Skeletal muscle tissue (tissue), 4 donors: ENCODE results near the gene NAP1L4. TPM values are rescaled to one million over a fixed set of nuclear protein-coding genes. Genes with fewer than 3 reads are reported as not detected.
A peak's percentile ranks its signal among the peaks of the same experiment; 100 is the strongest.

Experiments
- H3K27ac ChIP-seq: one replicate; pipeline ENCODE4 v1.7.0; 2013; ENCODE audit warnings: mild to moderate bottlenecking, low read depth, low read length, inconsistent platforms
- H3K27me3 ChIP-seq, 3 donors: one replicate each; pipeline ENCODE4 v1.7.0; 2013; ENCODE audit warnings: low read length in 3 of 3; ENCODE audit not compliant: control insufficient read depth in 3 of 3, insufficient read depth in 3 of 3
- H3K36me3 ChIP-seq, 3 donors: one replicate each; pipeline ENCODE4 v1.7.0; 2013; ENCODE audit warnings: low read length in 3 of 3; ENCODE audit not compliant: control insufficient read depth in 3 of 3, insufficient read depth in 3 of 3
- H3K4me1 ChIP-seq, 3 donors: one replicate each; pipeline ENCODE4 v1.7.0; 2013; ENCODE audit warnings: low read length in 3 of 3, mild to moderate bottlenecking in 3 of 3; ENCODE audit not compliant: control insufficient read depth in 3 of 3, insufficient read depth in 3 of 3
- H3K4me3 ChIP-seq, 3 donors: one replicate each; pipeline ENCODE4 v1.7.0; 2013; ENCODE audit warnings: low read length in 3 of 3
- H3K9ac ChIP-seq, 3 donors: one replicate each; pipeline ENCODE4 v1.7.0; 2013; ENCODE audit warnings: low read length in 3 of 3, mild to moderate bottlenecking in 3 of 3, moderate library complexity in 2 of 3, low read depth in 1 of 3
- H3K9me3 ChIP-seq, 3 donors: one replicate each; pipeline ENCODE4 v1.7.0; 2013; ENCODE audit warnings: low read length in 3 of 3; ENCODE audit not compliant: control insufficient read depth in 3 of 3
- total RNA-seq: library from RNA; depleted of rRNA; stranded (reverse); fragments of >200 nt; gene quantifications from one replicate; pipeline ENCODE4 v1.2.3, GENCODE V29; 2014
- donor health status: Osteomylitis.

Gene NAP1L4
- total RNA-seq, 1 donor from 2014 or later: 148 TPM

DNA sequence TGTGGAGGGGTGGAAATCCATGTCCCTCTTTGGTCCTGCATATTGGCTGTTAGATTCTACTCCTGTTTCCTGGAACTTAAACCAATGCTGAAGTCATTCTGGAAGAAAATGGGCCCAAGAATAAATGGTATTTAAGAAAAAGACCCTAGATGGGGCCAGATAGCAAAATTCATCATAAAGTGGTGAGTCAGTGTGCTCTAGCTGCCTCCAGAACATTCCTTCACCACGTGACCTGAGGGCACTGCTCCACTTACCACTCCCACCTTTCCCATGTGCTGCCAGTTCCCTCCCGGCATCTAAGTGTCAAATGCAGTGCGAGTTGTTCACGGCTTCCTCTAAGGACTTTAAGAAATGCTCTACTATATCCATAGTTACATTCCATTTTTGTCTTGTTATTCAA, 30.9 kb upstream of the NAP1L4 start:
- Histone ChIP-seq H3K9me3 (no peaks in the 10 kb centered on the region), H3K9ac (no peak overlapping the region), H3K4me3 (no peak overlapping the region), H3K4me1 (peaks cover 3 to 11% (median 8%) of the 10 kb centered on the region in 3 donors), H3K27ac (peak overlapping the region; percentile 28), H3K27me3 (no peaks in the 10 kb centered on the region), H3K36me3 (peaks cover 38 to 47% (median 38%) of the 10 kb centered on the region in 3 donors)

DNA sequence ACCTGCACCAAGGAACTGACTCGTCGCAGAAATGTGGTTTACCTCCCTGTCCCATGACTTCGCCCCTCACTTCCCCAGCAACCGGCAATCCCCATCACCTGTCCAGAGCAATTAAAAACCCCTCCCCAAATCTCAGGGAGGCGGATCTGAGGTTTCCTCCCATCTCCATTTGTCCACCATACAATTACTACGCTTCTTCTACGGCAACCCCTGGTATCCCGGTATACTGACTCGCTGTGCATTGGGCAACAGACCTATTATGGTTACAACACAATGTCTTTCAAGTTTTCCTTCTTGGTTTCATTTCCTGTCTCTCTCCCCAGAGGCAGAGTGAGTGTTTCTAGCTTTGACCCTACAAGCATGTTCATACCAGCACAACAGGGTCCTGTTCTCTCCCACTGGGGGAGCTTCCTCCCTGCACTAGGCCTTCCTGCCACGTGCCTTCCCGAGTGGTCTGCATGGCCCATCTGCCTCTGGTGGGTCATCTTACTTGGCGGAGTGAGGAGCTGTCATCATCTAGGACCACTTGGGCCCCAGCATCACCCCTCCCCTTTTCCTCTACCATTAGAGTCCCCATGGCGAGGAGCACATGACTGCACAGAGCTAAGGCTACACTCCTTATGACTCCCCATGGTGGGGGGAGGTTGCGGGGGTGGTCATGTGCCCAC, 30.3 kb upstream of the NAP1L4 start:
- Histone ChIP-seq H3K9me3 (no peaks in the 10 kb centered on the region), H3K27me3 (no peaks in the 10 kb centered on the region), H3K9ac (no peak overlapping the region), H3K4me1 (peaks cover 3 to 11% (median 8%) of the 10 kb centered on the region in 3 donors), H3K36me3 (peaks cover 38 to 52% (median 43%) of the 10 kb centered on the region in 3 donors), H3K4me3 (no peak overlapping the region), H3K27ac (peak overlapping the region; percentile 28)

DNA sequence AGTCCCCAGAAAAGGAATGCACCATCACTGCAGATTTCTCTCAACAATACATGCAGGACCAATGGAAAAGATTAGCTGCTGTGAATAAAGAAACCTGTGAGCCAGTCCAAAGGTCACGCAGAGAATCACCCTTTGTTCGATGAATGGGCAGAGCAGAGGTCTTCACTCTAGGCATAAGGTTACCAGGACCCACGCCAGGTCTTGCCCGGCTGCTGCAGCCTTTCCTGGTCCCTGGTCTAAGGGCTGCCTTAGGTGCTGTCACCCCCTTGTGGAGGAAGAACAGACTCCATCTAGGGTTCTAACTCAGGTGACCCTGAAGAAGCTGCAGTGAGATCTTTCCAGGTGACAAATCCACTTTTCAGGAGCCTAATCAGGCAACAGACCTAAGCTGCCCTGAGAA, 29.0 kb upstream of the NAP1L4 start:
- no peak overlapping the region for H3K4me3 ChIP-seq
- no peak overlapping the region for H3K27ac ChIP-seq
- H3K9ac ChIP-seq: no peak overlapping the region
- H3K36me3 ChIP-seq: peaks cover 36 to 53% (median 42%) of the 10 kb centered on the region in 3 donors
- no peaks in the 10 kb centered on the region for H3K27me3 ChIP-seq
- no peaks in the 10 kb centered on the region for H3K9me3 ChIP-seq
- H3K4me1 ChIP-seq: peaks cover 3 to 11% (median 8%) of the 10 kb centered on the region in 3 donors

DNA sequence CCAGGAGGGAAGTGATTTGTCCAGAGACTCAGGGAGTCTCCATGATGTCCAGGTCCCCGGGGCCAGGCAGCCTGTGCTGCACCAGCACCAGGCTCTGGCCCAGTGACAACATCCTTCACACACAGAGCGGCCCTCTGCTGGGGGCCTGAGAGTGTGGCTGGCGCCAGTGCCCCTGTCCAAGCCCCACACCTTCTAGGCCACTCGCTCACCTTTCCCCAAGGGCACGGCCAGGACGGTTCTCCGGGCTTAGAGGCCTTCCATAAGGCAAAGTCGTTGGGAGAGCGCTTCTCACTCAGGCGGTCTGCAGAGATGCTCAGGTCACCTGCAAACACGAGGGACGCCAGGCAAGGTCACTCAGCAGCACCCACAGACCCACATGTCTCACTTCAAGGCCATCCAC, 27.9 kb upstream of the NAP1L4 start:
- Histone ChIP-seq H3K4me1 (peaks cover 3 to 11% (median 8%) of the 10 kb centered on the region in 3 donors), H3K27ac (no peak overlapping the region), H3K36me3 (peaks cover 40 to 60% (median 52%) of the 10 kb centered on the region in 3 donors), H3K4me3 (no peak overlapping the region), H3K9ac (no peak overlapping the region), H3K9me3 (no peaks in the 10 kb centered on the region), H3K27me3 (no peaks in the 10 kb centered on the region)

DNA sequence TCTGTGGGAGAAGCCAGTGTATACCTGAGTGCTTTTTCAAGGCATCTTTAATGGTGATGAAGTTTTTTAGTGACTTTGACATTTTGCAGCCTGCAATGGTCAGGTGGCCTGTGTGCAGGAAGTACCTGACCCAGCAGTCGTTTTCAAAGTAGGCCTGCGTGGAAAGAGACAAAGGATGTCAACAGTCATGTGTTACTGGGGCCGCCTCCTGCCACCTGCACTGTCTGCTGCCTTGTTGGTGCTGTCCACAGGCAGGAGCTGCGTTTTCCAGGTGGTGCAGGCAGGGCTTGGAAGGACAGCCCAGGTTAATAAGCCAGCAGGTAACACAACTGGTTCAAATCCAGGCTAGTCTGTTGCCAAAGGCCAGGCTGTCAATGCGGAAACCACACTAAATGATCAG, 26.5 kb upstream of the NAP1L4 start:
- H3K9ac ChIP-seq: no peak overlapping the region
- H3K27ac ChIP-seq: no peak overlapping the region
- no peaks in the 10 kb centered on the region for H3K9me3 ChIP-seq
- H3K4me3 ChIP-seq: no peak overlapping the region
- peaks cover 49 to 69% (median 62%) of the 10 kb centered on the region in 3 donors for H3K36me3 ChIP-seq
- H3K4me1 ChIP-seq: peaks cover 3 to 11% (median 8%) of the 10 kb centered on the region in 3 donors
- no peaks in the 10 kb centered on the region for H3K27me3 ChIP-seq

DNA sequence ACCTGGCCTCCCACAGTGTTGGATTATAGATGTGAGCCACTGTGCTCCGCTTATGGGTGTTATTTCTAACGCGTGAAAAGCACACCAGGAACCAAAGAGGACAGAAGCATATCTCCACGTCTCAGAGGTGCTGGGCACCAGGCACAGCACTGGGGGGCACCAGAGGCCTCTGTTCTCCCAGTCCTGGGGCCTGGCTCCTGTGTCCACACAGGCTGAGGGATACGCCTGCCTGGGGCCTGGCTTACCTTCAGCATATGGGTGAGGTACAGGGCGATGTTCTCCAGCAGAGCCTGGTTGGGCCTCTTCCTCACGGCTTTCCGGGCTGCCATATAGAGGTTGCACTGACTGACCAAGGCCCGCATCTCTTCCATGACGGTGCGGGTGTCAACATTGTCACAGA, 24.7 kb upstream of the NAP1L4 start:
- H3K27me3 ChIP-seq: no peaks in the 10 kb centered on the region
- H3K27ac ChIP-seq: no peak overlapping the region
- H3K9me3 ChIP-seq: no peaks in the 10 kb centered on the region
- H3K36me3 ChIP-seq: peaks cover 57 to 69% (median 63%) of the 10 kb centered on the region in 3 donors
- no peak overlapping the region for H3K9ac ChIP-seq
- no peak overlapping the region for H3K4me3 ChIP-seq
- H3K4me1 ChIP-seq: peaks cover 0 to 7% (median 0%) of the 10 kb centered on the region in 3 donors

DNA sequence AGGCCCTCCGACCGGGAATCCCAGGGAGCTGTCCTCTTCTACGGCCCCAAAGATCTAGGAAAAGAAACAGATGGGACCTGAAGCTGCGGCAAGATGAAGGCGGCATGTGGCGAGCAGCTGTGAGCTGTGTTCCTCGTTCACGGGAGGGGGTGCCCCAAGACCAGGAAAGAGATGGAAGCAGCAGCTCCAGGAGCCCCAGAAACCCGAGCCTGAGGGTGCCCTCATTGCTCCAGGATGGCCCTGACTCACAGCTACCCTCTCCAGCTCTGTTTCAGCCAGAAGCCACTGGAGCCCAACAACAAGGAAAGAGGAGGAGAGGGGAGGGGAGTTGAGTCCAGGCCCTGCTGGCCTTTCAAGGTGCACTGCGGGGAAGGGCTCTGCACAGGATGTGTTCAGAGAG, 23.7 kb upstream of the NAP1L4 start:
- H3K27me3 ChIP-seq: no peaks in the 10 kb centered on the region
- peaks cover 64 to 76% (median 68%) of the 10 kb centered on the region in 3 donors for H3K36me3 ChIP-seq
- no peak overlapping the region for H3K27ac ChIP-seq
- H3K9ac ChIP-seq: no peak overlapping the region
- H3K4me3 ChIP-seq: no peak overlapping the region
- H3K4me1 ChIP-seq: peaks cover 0 to 2% (median 0%) of the 10 kb centered on the region in 3 donors
- H3K9me3 ChIP-seq: no peaks in the 10 kb centered on the region

DNA sequence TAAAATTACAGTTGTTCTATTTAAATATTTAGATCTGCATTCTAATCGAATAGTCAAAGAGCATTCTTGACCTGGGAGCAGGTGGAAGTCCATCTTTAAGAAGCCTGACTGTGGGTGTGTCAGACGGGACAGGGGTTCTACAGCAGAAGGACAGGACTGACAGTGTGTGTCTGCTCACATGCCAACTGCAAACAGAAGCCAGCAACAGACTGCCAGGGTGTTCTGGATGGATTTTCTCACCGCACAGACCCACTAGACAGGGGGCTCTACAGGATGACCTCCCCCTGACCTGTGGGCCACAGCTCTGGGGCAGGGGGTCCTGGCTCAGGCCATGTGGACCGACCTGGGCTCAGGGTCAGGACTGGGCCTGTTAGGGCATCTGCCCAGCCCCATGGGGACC, 22.8 kb upstream of the NAP1L4 start:
- Histone ChIP-seq H3K27me3 (no peaks in the 10 kb centered on the region), H3K4me1 (no peaks in the 10 kb centered on the region), H3K9ac (no peak overlapping the region), H3K27ac (no peak overlapping the region), H3K9me3 (no peaks in the 10 kb centered on the region), H3K4me3 (no peak overlapping the region), H3K36me3 (peaks cover 63 to 79% (median 71%) of the 10 kb centered on the region in 3 donors)

DNA sequence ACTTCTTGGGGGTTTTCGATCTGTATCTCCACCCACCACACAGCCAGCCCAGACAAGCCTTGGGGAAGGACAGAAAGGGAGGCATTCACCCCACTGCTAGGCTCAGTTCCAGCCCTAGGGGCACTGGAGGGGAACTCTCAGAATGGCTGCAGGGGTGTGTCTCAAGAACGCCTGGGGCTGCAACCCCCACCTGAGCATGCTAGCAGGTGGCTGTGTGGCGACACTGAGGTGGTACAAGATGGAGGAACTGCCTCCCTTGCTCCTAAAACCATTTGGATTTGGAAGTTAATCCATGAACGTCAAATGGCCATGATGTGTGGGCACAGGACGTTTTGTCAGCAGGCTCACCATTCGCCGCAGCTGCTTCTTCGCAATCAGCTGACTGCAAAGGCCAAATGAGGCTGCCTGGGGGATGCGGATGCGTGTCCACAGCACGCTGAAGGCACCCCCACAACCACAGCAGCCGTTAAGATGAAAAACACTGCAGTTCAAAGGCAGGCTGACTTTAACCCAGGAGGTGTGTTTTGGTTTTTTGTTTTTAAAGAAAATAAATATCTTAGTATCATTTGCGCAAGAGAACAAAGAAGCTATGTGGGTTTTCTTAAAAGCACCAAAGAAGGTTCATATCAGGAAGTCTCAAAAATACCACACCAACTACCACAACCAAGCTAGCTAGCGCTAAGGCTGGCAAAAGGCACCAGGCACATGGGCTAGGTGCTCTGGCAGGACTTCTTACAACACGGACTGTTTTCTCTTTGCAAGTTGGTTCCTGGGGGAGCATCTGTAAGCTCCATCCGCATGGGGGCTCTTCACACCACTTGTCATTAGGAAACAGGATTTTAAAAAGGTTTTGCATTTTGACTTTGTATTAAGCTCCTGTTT, 22.2 kb upstream of the NAP1L4 start:
- Histone ChIP-seq H3K36me3 (peaks cover 60 to 83% (median 68%) of the 10 kb centered on the region in 3 donors), H3K27ac (no peak overlapping the region), H3K9me3 (no peaks in the 10 kb centered on the region), H3K4me1 (no peaks in the 10 kb centered on the region), H3K9ac (no peak overlapping the region), H3K27me3 (no peaks in the 10 kb centered on the region), H3K4me3 (no peak overlapping the region)
